Astrocyte (in vitro differentiated cells and primary cell): ENCODE measurements around the gene NDUFC2.

Experiments used
- CTCF ChIP-seq: IDR thresholded peaks from 2 replicates; pipeline ENCODE4 v1.5.1; 2011; ENCODE audit warnings: low read depth, mild to moderate bottlenecking, inconsistent platforms, low read length, moderate library complexity; ENCODE audit not compliant: insufficient read depth
- EZH2 ChIP-seq: IDR thresholded peaks from 2 replicates; pipeline ENCODE4 v1.6.1; 2012; ENCODE audit warnings: mild to moderate bottlenecking, low read length, inconsistent platforms; ENCODE audit not compliant: insufficient read depth

- TF ChIP-seq CTCF = no peak
- no peak for TF ChIP-seq EZH2
These were observed 57.0 kb downstream of the NDUFC2 start, which contains the start of gene KCTD14 for GRCh38 chr11:78022397-78023396.
